Neural cell (in vitro differentiated cells): ENCODE measurements around the gene SSBP3. TPM values are rescaled to one million over a fixed set of nuclear protein-coding genes. Genes with fewer than 3 reads are reported as not detected.

Experiments
- H2AFZ ChIP-seq: fragments of 200-600, 300-800 bp; sonication (generic), shearing (Covaris generic); 2 replicates; pipeline ENCODE4 v1.6.0; 2014; ENCODE audit warnings: low read depth, mild to moderate bottlenecking, antibody characterized with exemption, low read length, moderate library complexity
- H3F3A ChIP-seq: fragments of 200-600 bp; shearing (Covaris generic); 2 replicates; pipeline ENCODE4 v1.6.1; 2016; ENCODE audit warnings: mild to moderate bottlenecking, moderate library complexity, mixed read lengths, antibody characterized with exemption, low read length; ENCODE audit not compliant: insufficient read depth, poor library complexity, severe bottlenecking
- H3K27ac ChIP-seq: fragments of 200-600, 300-800 bp; sonication (generic), shearing (Covaris generic); 2 replicates; pipeline ENCODE4 v1.5.1; 2014; ENCODE audit warnings: mild to moderate bottlenecking, low read length, moderate library complexity
- H3K27me3 ChIP-seq: fragments of 300-800, 200-600 bp; sonication (generic), shearing (Covaris generic); 2 replicates; pipeline ENCODE4 v1.6.0; 2014; ENCODE audit warnings: mild to moderate bottlenecking, low read depth, low read length, moderate library complexity; ENCODE audit not compliant: insufficient read depth
- H3K36me3 ChIP-seq: fragments of 300-800, 200-600 bp; sonication (generic), shearing (Covaris generic); 2 replicates; pipeline ENCODE4 v1.5.1; 2014; ENCODE audit warnings: mild to moderate bottlenecking, antibody characterized with exemption, low read length, moderate library complexity; ENCODE audit not compliant: insufficient read depth
- H3K4me2 ChIP-seq: fragments of 300-800, 200-600 bp; sonication (generic), shearing (Covaris generic); 2 replicates; pipeline ENCODE4 v1.6.0; 2014; ENCODE audit warnings: mild to moderate bottlenecking, low read length
- H3K4me3 ChIP-seq: fragments of 300-800, 200-600 bp; sonication (generic), shearing (Covaris generic); 2 replicates; pipeline ENCODE4 v1.5.1; 2014; ENCODE audit warnings: mild to moderate bottlenecking, low read length, moderate library complexity
- H3K79me2 ChIP-seq: fragments of 200-600 bp; shearing (Covaris generic); replicated peaks from 2 replicates; pipeline ENCODE4 v1.6.0; 2014; ENCODE audit warnings: mild to moderate bottlenecking, low read length, moderate library complexity; ENCODE audit not compliant: insufficient read depth
- H3K9ac ChIP-seq: fragments of 300-800, 200-600 bp; sonication (generic), shearing (Covaris generic); 2 replicates; pipeline ENCODE4 v1.6.1; 2016; ENCODE audit warnings: mild to moderate bottlenecking, low read length, mixed read lengths
- H3K9me2 ChIP-seq: fragments of 200-600 bp; shearing (Covaris generic); 2 replicates; pipeline ENCODE4 v1.6.1; 2016; ENCODE audit warnings: mild to moderate bottlenecking, low read length, mixed read lengths; ENCODE audit not compliant: insufficient read depth
- H3K9me3 ChIP-seq: fragments of 200-600, 300-800 bp; sonication (generic), shearing (Covaris generic); 2 replicates; pipeline ENCODE4 v1.6.1; 2016; ENCODE audit warnings: mild to moderate bottlenecking, mixed run types, low read length, moderate library complexity, mixed read lengths
- H4K20me1 ChIP-seq: fragments of 200-600 bp; shearing (Covaris generic); 2 replicates; pipeline ENCODE4 v1.6.1; 2016; ENCODE audit warnings: mild to moderate bottlenecking, mixed run types; ENCODE audit not compliant: insufficient read depth
- EP300 ChIP-seq: fragments of 450-650 bp; conservative IDR thresholded peaks from 2 replicates; pipeline ENCODE4 v1.6.1; 2014; ENCODE audit warnings: antibody characterized with exemption, mild to moderate bottlenecking, moderate library complexity; ENCODE audit not compliant: poor library complexity, severe bottlenecking
- EZH2 ChIP-seq: fragments of 200-600, 300-800 bp; shearing (Covaris generic), sonication (generic); IDR thresholded peaks from 2 replicates; pipeline ENCODE4 v1.6.1; 2014; ENCODE audit warnings: antibody characterized with exemption, low read length, borderline replicate concordance, mild to moderate bottlenecking; ENCODE audit not compliant: insufficient read depth, poor library complexity, severe bottlenecking
- MXI1 ChIP-seq: fragments of 450-650 bp; conservative IDR thresholded peaks from 2 replicates; pipeline ENCODE4 v1.6.1; 2014; ENCODE audit warnings: antibody characterized with exemption, mild to moderate bottlenecking; ENCODE audit not compliant: poor library complexity, severe bottlenecking
- POLR2AphosphoS5 ChIP-seq: IDR thresholded peaks from 2 replicates; pipeline ENCODE4 v1.6.1; 2012
- RAD21 ChIP-seq: fragments of 450-650 bp; conservative IDR thresholded peaks from 2 replicates; pipeline ENCODE4 v1.6.1; 2014; ENCODE audit warnings: antibody characterized with exemption, mild to moderate bottlenecking, moderate library complexity
- SMC3 ChIP-seq: fragments of 450-650 bp; conservative IDR thresholded peaks from 2 replicates; pipeline ENCODE4 v1.6.1; 2014; ENCODE audit warnings: antibody characterized with exemption, mild to moderate bottlenecking, moderate library complexity; ENCODE audit not compliant: poor library complexity
- TAF1 ChIP-seq: IDR thresholded peaks from 2 replicates; pipeline ENCODE4 v1.6.1; 2012; ENCODE audit warnings: low read depth
- polyA plus RNA-seq: library from polyadenylated mRNA; depleted of rRNA; stranded (reverse); fragments of >200 nt; gene quantifications from 2 replicates; pipeline ENCODE4 v1.2.3, GENCODE V29; 2014
- TF ChIP-seq, protein P1 (sequence below): fragments of 450-650 bp; IDR thresholded peaks from 2 replicates; pipeline ENCODE4 v1.5.1; 2014; ENCODE audit warnings: antibody characterized with exemption, mild to moderate bottlenecking, moderate library complexity; ENCODE audit not compliant: poor library complexity, severe bottlenecking
- TF ChIP-seq, protein P2 (sequence below): IDR thresholded peaks from 2 replicates; pipeline ENCODE4 v1.6.1; 2012; ENCODE audit warnings: borderline replicate concordance

The SSBP3 gene
- polyA plus RNA-seq, 1 donor from 2014 or later, result 77.4 TPM

DNA sequence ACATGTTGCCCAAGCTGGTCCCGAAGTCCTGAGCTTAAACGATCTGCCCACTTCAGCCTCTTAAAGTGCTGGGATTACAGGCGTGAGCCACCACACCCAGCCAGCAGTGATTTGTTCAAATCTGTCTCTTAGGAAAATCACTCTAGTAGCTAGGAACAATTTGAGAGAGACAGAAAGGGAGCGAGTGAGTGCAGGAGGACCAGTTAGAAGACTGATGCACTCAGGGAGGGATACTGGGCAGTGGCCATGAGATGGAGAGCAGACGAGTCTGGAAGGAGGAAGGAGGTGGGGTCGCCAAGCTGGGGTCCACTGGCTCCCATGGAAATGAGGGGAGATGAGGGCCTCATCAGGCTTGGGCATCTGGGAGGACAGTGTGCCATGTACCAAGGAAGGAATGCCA lies 23.6 kb upstream of the SSBP3 start:
- Histone ChIP-seq H3K9me2 (no peaks in the 10 kb centered on the region), H3K79me2 (no peaks in the 10 kb centered on the region), H4K20me1 (no peaks in the 10 kb centered on the region), H3K9ac (no peak overlapping the region), H3K9me3 (no peaks in the 10 kb centered on the region), H2AFZ (no peak overlapping the region), H3K4me2 (no peak overlapping the region), H3K27me3 (no peaks in the 10 kb centered on the region), H3F3A (no peaks in the 10 kb centered on the region), H3K4me3 (no peak overlapping the region), H3K27ac (no peak overlapping the region), H3K36me3 (no peaks in the 10 kb centered on the region)
- TF ChIP-seq EZH2, result no peak

DNA sequence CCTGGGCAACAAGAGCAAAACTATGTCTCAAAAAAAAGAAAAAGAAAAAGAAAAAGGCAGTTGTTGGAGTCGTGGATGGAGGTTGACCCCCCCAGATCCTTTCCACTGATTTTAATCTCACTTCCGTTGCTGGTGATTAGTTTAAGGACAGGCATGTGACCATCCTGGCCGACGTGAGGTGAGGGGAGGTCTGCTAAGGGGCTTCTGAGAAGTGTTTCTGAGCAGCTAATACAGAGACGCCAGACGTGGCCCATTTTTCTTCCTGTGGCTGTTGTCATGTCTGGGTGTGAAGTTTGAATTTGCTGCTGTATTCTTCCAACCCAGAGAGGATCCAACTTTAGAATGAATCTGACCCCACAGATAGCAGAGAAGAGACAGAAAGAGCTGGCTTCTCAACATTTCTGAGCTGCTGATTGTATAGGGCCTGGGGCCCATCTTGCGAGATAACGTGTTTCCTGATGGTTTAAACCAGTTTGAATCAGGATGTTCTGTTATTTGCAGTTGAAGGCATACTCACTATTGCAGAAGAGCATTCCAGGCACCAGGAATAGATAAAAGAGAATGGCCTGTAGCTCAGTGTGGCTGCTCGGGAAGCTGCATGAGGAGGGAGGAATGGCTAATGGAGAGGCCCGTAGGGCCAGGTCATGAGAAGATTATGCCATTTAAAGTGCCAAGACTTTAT lies 22.8 kb upstream of the SSBP3 start:
- Histone ChIP-seq H3K4me2 (no peak overlapping the region), H3K79me2 (no peaks in the 10 kb centered on the region), H3F3A (no peaks in the 10 kb centered on the region), H3K27me3 (no peaks in the 10 kb centered on the region), H3K9ac (no peak overlapping the region), H3K9me3 (no peaks in the 10 kb centered on the region), H3K36me3 (no peaks in the 10 kb centered on the region), H3K27ac (no peak overlapping the region), H4K20me1 (no peaks in the 10 kb centered on the region), H2AFZ (no peak overlapping the region), H3K4me3 (no peak overlapping the region), H3K9me2 (no peaks in the 10 kb centered on the region)
- no peak for TF ChIP-seq TAF1
- TF ChIP-seq, protein P1, sequence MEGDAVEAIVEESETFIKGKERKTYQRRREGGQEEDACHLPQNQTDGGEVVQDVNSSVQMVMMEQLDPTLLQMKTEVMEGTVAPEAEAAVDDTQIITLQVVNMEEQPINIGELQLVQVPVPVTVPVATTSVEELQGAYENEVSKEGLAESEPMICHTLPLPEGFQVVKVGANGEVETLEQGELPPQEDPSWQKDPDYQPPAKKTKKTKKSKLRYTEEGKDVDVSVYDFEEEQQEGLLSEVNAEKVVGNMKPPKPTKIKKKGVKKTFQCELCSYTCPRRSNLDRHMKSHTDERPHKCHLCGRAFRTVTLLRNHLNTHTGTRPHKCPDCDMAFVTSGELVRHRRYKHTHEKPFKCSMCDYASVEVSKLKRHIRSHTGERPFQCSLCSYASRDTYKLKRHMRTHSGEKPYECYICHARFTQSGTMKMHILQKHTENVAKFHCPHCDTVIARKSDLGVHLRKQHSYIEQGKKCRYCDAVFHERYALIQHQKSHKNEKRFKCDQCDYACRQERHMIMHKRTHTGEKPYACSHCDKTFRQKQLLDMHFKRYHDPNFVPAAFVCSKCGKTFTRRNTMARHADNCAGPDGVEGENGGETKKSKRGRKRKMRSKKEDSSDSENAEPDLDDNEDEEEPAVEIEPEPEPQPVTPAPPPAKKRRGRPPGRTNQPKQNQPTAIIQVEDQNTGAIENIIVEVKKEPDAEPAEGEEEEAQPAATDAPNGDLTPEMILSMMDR, result no peak
- TF ChIP-seq RAD21, result no peak
- TF ChIP-seq MXI1, result no peak
- no peak for TF ChIP-seq SMC3
- TF ChIP-seq EZH2, result no peak
- TF ChIP-seq EP300, result no peak
- TF ChIP-seq, protein P2, sequence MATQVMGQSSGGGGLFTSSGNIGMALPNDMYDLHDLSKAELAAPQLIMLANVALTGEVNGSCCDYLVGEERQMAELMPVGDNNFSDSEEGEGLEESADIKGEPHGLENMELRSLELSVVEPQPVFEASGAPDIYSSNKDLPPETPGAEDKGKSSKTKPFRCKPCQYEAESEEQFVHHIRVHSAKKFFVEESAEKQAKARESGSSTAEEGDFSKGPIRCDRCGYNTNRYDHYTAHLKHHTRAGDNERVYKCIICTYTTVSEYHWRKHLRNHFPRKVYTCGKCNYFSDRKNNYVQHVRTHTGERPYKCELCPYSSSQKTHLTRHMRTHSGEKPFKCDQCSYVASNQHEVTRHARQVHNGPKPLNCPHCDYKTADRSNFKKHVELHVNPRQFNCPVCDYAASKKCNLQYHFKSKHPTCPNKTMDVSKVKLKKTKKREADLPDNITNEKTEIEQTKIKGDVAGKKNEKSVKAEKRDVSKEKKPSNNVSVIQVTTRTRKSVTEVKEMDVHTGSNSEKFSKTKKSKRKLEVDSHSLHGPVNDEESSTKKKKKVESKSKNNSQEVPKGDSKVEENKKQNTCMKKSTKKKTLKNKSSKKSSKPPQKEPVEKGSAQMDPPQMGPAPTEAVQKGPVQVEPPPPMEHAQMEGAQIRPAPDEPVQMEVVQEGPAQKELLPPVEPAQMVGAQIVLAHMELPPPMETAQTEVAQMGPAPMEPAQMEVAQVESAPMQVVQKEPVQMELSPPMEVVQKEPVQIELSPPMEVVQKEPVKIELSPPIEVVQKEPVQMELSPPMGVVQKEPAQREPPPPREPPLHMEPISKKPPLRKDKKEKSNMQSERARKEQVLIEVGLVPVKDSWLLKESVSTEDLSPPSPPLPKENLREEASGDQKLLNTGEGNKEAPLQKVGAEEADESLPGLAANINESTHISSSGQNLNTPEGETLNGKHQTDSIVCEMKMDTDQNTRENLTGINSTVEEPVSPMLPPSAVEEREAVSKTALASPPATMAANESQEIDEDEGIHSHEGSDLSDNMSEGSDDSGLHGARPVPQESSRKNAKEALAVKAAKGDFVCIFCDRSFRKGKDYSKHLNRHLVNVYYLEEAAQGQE, result no peak
- no peak for TF ChIP-seq POLR2AphosphoS5
